HepG2 (cell line): ENCODE results near the gene WDR41. TPM values are rescaled to one million over a fixed set of nuclear protein-coding genes. Genes with fewer than 3 reads are reported as not detected.

Source experiments
- AHDC1 ChIP-seq: sonication (generic); formaldehyde crosslinking; IDR thresholded peaks from 2 replicates; pipeline ENCODE4 v1.5.1; 2020; ENCODE audit warnings: mild to moderate bottlenecking, missing genetic modification reagents, borderline replicate concordance
- DMAP1 ChIP-seq: IDR thresholded peaks from 2 replicates; pipeline ENCODE4 v1.6.1; 2016
- HOXD1 ChIP-seq: sonication (generic); formaldehyde crosslinking; IDR thresholded peaks from 2 replicates; pipeline ENCODE4 v1.5.0; 2020; ENCODE audit warnings: missing genetic modification reagents
- IKZF1 ChIP-seq: fragments of 450-650 bp; IDR thresholded peaks from 2 replicates; pipeline ENCODE4 v1.7.1; 2016
- JDP2 ChIP-seq: sonication (generic); formaldehyde crosslinking; IDR thresholded peaks from 2 replicates; pipeline ENCODE4 v1.8.1; 2022; ENCODE audit warnings: missing genetic modification reagents, borderline replicate concordance
- MTF1 ChIP-seq: sonication (generic); formaldehyde crosslinking; IDR thresholded peaks from 2 replicates; pipeline ENCODE4 v1.5.0; 2020; ENCODE audit warnings: missing genetic modification reagents
- NFATC3 ChIP-seq: sonication (generic); formaldehyde crosslinking; IDR thresholded peaks from 2 replicates; pipeline ENCODE4 v1.5.1; 2020; ENCODE audit warnings: mild to moderate bottlenecking, missing genetic modification reagents
- NR1H2 ChIP-seq: sonication (generic); formaldehyde crosslinking; IDR thresholded peaks from 2 replicates; pipeline ENCODE4 v1.8.1; 2022; ENCODE audit warnings: low read depth, missing genetic modification reagents, borderline replicate concordance
- PCBP1 ChIP-seq: fragments of 200-400 bp; formaldehyde crosslinking; IDR thresholded peaks from 2 replicates; pipeline ENCODE4 v1.6.1; 2017; ENCODE audit warnings: mild to moderate bottlenecking, low read depth, low read length, borderline replicate concordance
- PRMT3 ChIP-seq: sonication (generic); formaldehyde crosslinking; IDR thresholded peaks from 2 replicates; pipeline ENCODE4 v1.8.1; 2022; ENCODE audit warnings: low read depth, mild to moderate bottlenecking, moderate library complexity, missing genetic modification reagents, borderline replicate concordance
- TBL1XR1 ChIP-seq: fragments of 150-350 bp; IDR thresholded peaks from 2 replicates; pipeline ENCODE4 v1.6.1; 2014; ENCODE audit warnings: borderline replicate concordance, low read length; ENCODE audit not compliant: partially characterized antibody
- ZNF180 ChIP-seq: sonication (generic); formaldehyde crosslinking; IDR thresholded peaks from 2 replicates; pipeline ENCODE4 v1.4.0; 2020; ENCODE audit warnings: low read depth, missing genetic modification reagents, borderline replicate concordance
- ZNF256 ChIP-seq: sonication (generic); formaldehyde crosslinking; conservative IDR thresholded peaks from 2 replicates; pipeline ENCODE4 v1.4.0; 2020; ENCODE audit warnings: missing genetic modification reagents
- ZNF333 ChIP-seq: sonication (generic); formaldehyde crosslinking; IDR thresholded peaks from 2 replicates; pipeline ENCODE4 v1.4.0; 2020; ENCODE audit warnings: mild to moderate bottlenecking, missing genetic modification reagents, borderline replicate concordance
- ZNF484 ChIP-seq: sonication (generic); formaldehyde crosslinking; IDR thresholded peaks from 2 replicates; pipeline ENCODE4 v1.5.1; 2020; ENCODE audit warnings: mild to moderate bottlenecking, low read depth, missing genetic modification reagents, borderline replicate concordance
- ZNF839 ChIP-seq: sonication (generic); formaldehyde crosslinking; IDR thresholded peaks from 2 replicates; pipeline ENCODE4 v1.4.0; 2020; ENCODE audit warnings: missing genetic modification reagents, mild to moderate bottlenecking, borderline replicate concordance
- ZNF850 ChIP-seq: sonication (generic); formaldehyde crosslinking; conservative IDR thresholded peaks from 2 replicates; pipeline ENCODE4 v1.9.0; 2021; ENCODE audit warnings: mild to moderate bottlenecking, missing genetic modification reagents
- polyA plus RNA-seq, 8 experiments: library from polyadenylated mRNA; depleted of rRNA in 3 of 8; stranded (reverse) in 7 of 8; unstranded in 1 of 8; fragments of >200 nt; fragmentation: Illumina TruSeq in 4 of 8; extraction: Trizol in 4 of 8; gene quantifications; 2 replicates each; pipeline versions ENCODE4 v1.2.1 to v1.2.3, GENCODE V29; 2011 to 2016; ENCODE audit warnings: low read depth in 4 of 8, missing spikeins in 1 of 8, mixed read lengths in 1 of 8; ENCODE audit not compliant: insufficient read depth in 1 of 8
- total RNA-seq, 5 experiments: library from RNA; depleted of rRNA; stranded (reverse); fragments of >200 nt; fragmentation: Illumina TruSeq; extraction: Trizol; gene quantifications; 2 replicates each; pipeline ENCODE4 v1.2.3, GENCODE V29; 2016; ENCODE audit warnings: low read depth in 1 of 5
- TF ChIP-seq, protein P1 (sequence below): IDR thresholded peaks from 2 replicates; pipeline ENCODE4 v1.6.1; 2012; ENCODE audit warnings: low read length, improper control_type of control experiment
- TF ChIP-seq, protein P2 (sequence below): sonication (generic); formaldehyde crosslinking; IDR thresholded peaks from 2 replicates; pipeline ENCODE4 v1.8.1; 2023; ENCODE audit warnings: missing genetic modification reagents, inconsistent platforms, borderline replicate concordance

The WDR41 gene
- total and polyA plus RNA-seq, 2 of the 13 experiments (the other 11 are each of a cell fraction or from before 2014, with no cell fraction given): 18.9 to 39.3 TPM

GRCh38 chr5:77491783-77492652, at the start of gene WDR41 (continued):
- TF ChIP-seq, protein P1, sequence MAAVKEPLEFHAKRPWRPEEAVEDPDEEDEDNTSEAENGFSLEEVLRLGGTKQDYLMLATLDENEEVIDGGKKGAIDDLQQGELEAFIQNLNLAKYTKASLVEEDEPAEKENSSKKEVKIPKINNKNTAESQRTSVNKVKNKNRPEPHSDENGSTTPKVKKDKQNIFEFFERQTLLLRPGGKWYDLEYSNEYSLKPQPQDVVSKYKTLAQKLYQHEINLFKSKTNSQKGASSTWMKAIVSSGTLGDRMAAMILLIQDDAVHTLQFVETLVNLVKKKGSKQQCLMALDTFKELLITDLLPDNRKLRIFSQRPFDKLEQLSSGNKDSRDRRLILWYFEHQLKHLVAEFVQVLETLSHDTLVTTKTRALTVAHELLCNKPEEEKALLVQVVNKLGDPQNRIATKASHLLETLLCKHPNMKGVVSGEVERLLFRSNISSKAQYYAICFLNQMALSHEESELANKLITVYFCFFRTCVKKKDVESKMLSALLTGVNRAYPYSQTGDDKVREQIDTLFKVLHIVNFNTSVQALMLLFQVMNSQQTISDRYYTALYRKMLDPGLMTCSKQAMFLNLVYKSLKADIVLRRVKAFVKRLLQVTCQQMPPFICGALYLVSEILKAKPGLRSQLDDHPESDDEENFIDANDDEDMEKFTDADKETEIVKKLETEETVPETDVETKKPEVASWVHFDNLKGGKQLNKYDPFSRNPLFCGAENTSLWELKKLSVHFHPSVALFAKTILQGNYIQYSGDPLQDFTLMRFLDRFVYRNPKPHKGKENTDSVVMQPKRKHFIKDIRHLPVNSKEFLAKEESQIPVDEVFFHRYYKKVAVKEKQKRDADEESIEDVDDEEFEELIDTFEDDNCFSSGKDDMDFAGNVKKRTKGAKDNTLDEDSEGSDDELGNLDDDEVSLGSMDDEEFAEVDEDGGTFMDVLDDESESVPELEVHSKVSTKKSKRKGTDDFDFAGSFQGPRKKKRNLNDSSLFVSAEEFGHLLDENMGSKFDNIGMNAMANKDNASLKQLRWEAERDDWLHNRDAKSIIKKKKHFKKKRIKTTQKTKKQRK: no peak
- TF ChIP-seq, protein P2, sequence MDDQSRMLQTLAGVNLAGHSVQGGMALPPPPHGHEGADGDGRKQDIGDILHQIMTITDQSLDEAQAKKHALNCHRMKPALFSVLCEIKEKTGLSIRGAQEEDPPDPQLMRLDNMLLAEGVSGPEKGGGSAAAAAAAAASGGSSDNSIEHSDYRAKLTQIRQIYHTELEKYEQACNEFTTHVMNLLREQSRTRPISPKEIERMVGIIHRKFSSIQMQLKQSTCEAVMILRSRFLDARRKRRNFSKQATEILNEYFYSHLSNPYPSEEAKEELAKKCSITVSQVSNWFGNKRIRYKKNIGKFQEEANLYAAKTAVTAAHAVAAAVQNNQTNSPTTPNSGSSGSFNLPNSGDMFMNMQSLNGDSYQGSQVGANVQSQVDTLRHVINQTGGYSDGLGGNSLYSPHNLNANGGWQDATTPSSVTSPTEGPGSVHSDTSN (CRISPR knock-in tag): no peak
- TF ChIP-seq NFATC3 (CRISPR knock-in tag): no peak
- peak; percentile 85; the same call in 1 of the 2 replicates for TF ChIP-seq DMAP1
- 0 out of 2 replicates have a peak, but pooled peaks have one; percentile 33 for TF ChIP-seq ZNF850 (CRISPR knock-in tag)
- 0 out of 2 replicates have a peak, but pooled peaks have one; percentile 83 for TF ChIP-seq PRMT3 (CRISPR knock-in tag)
- no peak; the same call in 1 of the 2 replicates for TF ChIP-seq HOXD1 (CRISPR knock-in tag)
- TF ChIP-seq ZNF484: 0 out of 2 replicates have a peak, but pooled peaks have one; percentile 53
- TF ChIP-seq ZNF839 (CRISPR knock-in tag): no peak; the same call in 1 of the 2 replicates
- TF ChIP-seq ZNF180 (CRISPR knock-in tag): no peak
- TF ChIP-seq JDP2: no peak
- peak; percentile 58; the same call in 1 of the 2 replicates for TF ChIP-seq ZNF333 (CRISPR knock-in tag)
- TF ChIP-seq TBL1XR1: no peak
- no peak for TF ChIP-seq NR1H2
- TF ChIP-seq AHDC1: peak; percentile 57; the same call in 1 of the 2 replicates
- TF ChIP-seq IKZF1: no peak
- no peak for TF ChIP-seq PCBP1
- TF ChIP-seq MTF1 (CRISPR knock-in tag): no peak
- TF ChIP-seq ZNF256 (CRISPR knock-in tag): no peak
